ENCODE data around the gene SFI1.

DNA sequence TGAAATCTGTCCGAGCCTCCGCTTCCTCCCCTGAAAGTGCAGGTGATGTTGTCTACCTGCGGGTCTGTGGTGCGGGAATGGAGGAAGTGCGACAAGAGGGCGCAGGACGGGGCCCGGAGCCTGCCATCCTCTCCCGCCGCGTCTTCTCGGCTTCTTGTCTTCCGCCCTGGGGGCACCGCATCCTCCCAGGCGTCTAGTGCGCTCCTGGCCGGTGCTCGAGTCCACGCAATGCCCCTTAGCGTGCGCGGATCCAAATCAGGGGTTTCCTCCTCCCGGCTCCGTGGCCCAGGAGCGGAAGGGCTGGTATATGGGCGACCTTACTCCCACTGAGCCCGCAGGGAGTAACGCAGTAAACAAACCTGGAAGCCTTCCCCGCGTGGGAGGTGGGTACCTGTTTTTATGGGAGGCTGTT, 405 bp downstream of the SFI1 start:
- TF ChIP-seq MAX (IDR thresholded peaks at IDR 0.05) (no peak), ASH2L (IDR thresholded peaks at IDR 0.05; ENCODE audit: low read length) (no peak), RAD21 (IDR thresholded peaks at IDR 0.05 in 1 of 2, conservative IDR thresholded peaks at IDR 0.05 in 1 of 2; ENCODE audit: low read depth in 2 of 2, low read length in 2 of 2) (no peak), EP300 (IDR thresholded peaks at IDR 0.05; ENCODE audit: borderline replicate concordance in 1 of 2, low read depth in 2 of 2, low read length in 2 of 2) (no peak), POU5F1 (IDR thresholded peaks at IDR 0.05; ENCODE audit: low read depth, low read length) (no peak), PHF8 (conservative IDR thresholded peaks at IDR 0.05; ENCODE audit: low read depth, low read length) (no peak), POLR2A (IDR thresholded peaks at IDR 0.05; ENCODE audit: control extremely low read depth in 1 of 2, low read depth in 2 of 2, low read length in 2 of 2) (no peak)
- TF ChIP-seq, protein P1, sequence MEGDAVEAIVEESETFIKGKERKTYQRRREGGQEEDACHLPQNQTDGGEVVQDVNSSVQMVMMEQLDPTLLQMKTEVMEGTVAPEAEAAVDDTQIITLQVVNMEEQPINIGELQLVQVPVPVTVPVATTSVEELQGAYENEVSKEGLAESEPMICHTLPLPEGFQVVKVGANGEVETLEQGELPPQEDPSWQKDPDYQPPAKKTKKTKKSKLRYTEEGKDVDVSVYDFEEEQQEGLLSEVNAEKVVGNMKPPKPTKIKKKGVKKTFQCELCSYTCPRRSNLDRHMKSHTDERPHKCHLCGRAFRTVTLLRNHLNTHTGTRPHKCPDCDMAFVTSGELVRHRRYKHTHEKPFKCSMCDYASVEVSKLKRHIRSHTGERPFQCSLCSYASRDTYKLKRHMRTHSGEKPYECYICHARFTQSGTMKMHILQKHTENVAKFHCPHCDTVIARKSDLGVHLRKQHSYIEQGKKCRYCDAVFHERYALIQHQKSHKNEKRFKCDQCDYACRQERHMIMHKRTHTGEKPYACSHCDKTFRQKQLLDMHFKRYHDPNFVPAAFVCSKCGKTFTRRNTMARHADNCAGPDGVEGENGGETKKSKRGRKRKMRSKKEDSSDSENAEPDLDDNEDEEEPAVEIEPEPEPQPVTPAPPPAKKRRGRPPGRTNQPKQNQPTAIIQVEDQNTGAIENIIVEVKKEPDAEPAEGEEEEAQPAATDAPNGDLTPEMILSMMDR (IDR thresholded peaks at IDR 0.05; ENCODE audit: control extremely low read depth in 1 of 3, insufficient read depth in 1 of 3, low read depth in 1 of 3, low read length in 3 of 3) = no peak
